Stimulated activated CD4-positive, alpha-beta T cell treated with anti-CD3 and anti-CD28 coated beads, TNF-alpha, amount 100 ng/mL, for 1 hour (primary cell): Measurements from ENCODE around the gene PRDM16.

Source experiments
- DNase-seq, 3 donors: peaks; one replicate each; pipeline ENCODE4 v3.0.0-alpha.2; 2020; ENCODE audit warnings: low read depth in 3 of 3, low spot score in 1 of 3

Gene PRDM16

GRCh38 chr1:3331564-3331963, 262.6 kb downstream of the PRDM16 start:
- DNase-seq, result no peak

DNA sequence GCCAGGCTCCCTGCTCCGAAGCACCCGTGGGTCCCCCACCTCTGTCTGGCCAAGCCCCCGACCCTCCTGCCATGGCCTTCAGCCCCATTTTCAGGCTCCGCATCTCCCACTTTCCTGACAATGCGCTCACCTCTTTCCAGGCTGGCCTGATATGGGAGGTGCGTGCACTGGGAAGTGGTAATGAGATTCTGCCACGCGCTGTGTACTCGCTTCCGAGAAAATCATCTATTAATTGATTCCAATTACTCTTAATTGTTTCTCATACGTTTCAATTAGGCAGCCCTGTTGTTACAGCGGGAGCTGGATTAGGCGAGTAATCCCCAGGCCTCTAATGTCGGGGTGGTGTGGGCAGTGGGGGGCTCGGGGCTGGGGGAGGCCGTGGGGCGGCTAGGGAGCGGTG, 263.0 kb downstream of the PRDM16 start:
- DNase-seq, result no peak

GRCh38 chr1:3332662-3333061, 263.7 kb downstream of the PRDM16 start:
- DNase-seq, result no peak

- DNase-seq, result no peak
Observed at GRCh38 chr1:3333903-3334302, 264.9 kb downstream of the PRDM16 start.

DNA sequence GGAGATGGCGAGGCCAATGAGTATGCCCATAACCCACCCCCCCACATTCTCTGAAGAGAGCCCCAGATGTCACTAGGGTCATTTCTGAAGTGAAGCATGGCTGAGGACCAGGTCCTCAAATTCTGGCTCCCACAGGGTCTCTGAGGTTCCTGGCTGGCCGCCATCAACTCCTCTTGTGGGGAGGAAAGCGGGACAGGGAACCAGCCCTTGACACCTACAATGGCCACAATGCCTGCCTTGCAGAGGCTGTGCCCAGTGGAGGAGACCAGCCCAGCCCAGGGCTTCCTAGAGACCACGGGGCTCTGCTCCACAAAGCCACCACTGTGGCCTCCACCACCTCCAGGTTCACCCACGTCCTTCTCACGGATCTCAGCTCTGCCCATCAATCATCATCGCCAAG, 265.4 kb downstream of the PRDM16 start:
- DNase-seq, result no peak

- DNase-seq, result no peak
Observed at GRCh38 chr1:3335754-3336640, 267.0 kb downstream of the PRDM16 start.

GRCh38 chr1:3336641-3337630, 267.9 kb downstream of the PRDM16 start:
- no peak for DNase-seq

GRCh38 chr1:3337798-3338724, 269.1 kb downstream of the PRDM16 start:
- DNase-seq, result no peak

GRCh38 chr1:3338725-3339070, 269.7 kb downstream of the PRDM16 start:
- no peak for DNase-seq

DNA sequence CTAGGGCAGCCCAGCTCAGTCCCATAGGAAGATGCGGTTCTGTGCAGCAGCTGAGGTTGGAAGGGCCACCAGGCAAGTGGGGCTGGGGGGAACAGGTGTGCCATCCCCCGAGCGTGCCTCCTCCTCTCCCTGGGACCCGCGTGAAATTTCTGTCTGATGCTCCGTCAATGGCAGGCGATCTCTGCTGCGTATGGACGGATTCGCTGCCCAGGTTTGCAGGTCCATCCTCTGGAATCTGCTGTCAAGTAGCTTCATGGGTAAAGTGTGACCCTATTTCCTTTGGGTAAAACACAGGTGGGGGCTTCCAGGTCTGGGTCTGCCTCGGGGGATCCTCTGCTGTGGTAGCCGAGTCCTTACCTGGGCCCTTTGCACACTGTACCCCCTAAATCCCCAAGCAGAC, 270.9 kb downstream of the PRDM16 start:
- no peak for DNase-seq

GRCh38 chr1:3340548-3341235, 271.7 kb downstream of the PRDM16 start:
- DNase-seq, result no peak

GRCh38 chr1:3341236-3341994, 272.4 kb downstream of the PRDM16 start:
- DNase-seq, result no peak

GRCh38 chr1:3342960-3343359, 274.0 kb downstream of the PRDM16 start:
- DNase-seq, result no peak

DNA sequence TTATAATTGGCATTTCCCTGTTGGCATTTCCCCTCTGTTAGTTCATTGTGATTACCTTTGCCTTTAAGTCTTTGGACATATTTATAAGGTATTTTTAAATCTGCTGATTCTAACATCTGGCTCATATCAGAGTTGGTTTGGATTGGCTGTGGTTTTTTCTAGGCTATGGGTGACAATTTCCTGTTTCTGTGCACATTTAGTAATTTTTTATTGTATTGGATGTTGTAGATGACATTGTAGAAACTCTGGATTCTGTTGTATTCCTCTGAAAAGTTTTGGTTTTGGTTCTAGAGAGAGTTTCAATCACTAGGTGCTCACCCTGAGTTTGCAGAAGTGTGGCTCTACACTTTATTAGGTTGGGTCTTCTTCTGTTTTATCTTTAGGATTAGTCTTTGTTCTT, 275.4 kb downstream of the PRDM16 start:
- no peak for DNase-seq

DNA sequence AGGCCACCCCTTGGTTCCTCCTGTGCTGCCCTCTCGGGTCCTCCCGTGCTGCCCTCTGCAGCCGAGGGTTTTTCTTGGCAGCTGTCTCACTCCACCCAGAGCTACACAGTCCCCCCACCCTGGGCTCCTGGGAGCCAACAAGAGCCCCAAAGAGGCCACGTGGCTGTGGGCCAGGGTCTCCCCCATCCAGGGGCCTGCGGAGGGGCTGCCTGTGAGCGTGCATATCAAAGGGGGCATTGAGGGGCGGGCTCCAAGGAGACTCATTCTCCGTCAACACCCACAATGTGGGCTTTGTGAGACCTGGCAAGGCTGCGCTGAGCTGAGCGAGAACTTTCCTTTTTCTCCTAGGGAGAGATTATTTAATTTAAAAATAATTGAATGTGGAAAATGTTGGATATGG, 276.8 kb downstream of the PRDM16 start:
- DNase-seq, result no peak

GRCh38 chr1:3346478-3346877, 277.5 kb downstream of the PRDM16 start:
- DNase-seq, result no peak

DNA sequence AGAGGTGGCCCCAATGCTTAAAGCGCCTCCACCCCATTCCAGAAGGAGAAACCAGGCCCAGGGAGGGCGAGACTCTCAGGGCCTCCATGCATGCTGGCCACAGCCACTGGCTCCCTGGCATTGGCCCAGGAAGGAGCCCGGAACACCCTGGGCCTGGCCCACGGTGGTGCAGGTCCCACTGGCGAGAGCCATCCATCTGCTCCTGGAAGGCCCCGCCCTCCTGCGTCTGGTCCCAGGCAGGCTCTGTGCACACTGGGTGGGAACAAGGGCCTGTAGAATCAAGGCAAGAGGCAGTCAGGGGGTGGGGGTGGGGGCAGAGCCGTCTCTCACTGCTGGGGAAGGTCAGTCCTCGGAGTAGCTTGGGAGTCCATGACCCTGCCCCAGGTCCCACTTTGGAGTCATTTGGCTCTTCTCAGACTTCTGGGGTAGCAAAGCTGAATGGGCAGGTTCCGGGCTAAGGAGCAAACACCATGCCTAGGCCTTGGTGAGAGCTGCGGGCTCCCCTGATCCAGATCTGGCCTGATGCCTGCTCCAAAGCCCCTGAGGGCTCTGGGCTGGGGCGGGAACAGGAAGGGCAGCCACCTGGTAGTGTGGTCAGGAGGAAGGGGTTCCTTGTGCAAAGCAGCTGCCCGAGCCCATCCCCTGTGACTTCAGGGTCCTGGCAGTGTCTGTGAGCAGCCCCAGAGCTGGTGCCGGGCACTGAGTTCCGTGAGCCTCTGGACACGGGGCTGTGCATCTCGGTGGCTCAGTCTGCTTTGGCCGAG, 278.4 kb downstream of the PRDM16 start:
- no peak for DNase-seq

DNA sequence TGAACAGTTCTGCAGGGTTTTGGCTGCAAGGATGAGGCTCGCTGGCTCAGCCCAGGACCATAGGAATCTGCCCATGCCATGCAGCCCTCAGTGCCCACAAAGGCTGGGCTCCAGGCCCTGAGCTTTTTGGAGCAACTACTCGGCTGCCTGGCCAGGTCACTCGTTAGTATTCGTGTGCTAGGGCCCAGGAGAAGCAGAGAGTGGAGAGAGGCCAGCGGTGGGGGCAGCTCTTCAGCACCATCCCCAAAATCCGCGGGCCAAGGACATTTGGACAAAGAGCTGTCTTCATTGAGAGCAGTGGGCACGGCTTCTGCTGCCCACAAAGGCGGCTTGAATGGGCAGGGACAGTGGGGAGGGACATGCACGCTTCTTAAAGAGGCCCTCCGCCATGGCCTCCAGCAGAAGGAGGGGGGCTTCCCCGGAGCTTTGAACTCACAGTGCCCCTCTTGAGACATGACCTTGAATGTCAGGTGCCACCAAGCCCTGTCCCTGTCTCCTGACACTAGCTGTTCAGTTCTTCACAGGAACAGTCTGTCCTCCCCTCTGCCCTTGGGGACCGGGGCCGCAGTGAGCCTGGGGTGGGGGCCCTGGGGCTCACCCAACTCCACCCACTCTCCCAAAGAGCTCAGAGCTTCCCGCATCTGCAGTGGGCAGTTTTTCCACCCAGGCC, 279.3 kb downstream of the PRDM16 start:
- no peak for DNase-seq
